Lung microvascular endothelial cell (primary cell): ENCODE results near the gene PHTF2. TPM values are rescaled to one million over a fixed set of nuclear protein-coding genes. Genes with fewer than 3 reads are reported as not detected.
"Not testable (repeated sequence)": the region's sequence is repeated elsewhere in the genome, so short reads cannot be mapped to it uniquely, and the experiment has no call there.

Source experiments
- DNase-seq, 2 donors: peaks; one replicate each; pipeline versions ENCODE4 v3.0.0 to v3.0.0-alpha.2; 2010; ENCODE audit warnings: low read depth in 2 of 2
- total RNA-seq: library from RNA; depleted of rRNA; stranded (reverse); fragments of >200 nt; gene quantifications from 2 replicates; pipeline ENCODE4 v1.2.1, GENCODE V29; 2014

Gene PHTF2
- total RNA-seq, 1 donor from 2014 or later, result 7.7 TPM

GRCh38 chr7:77873416-77874327, 75.1 kb downstream of the PHTF2 start:
- DNase-seq, result not testable (repeated sequence)

GRCh38 chr7:77877791-77878190, 79.2 kb downstream of the PHTF2 start:
- no peak for DNase-seq

GRCh38 chr7:77878500-77878899, 79.9 kb downstream of the PHTF2 start:
- DNase-seq, result no peak

- DNase-seq, result no peak
Measured at GRCh38 chr7:77879272-77879671, 80.7 kb downstream of the PHTF2 start.

- no peak for DNase-seq
Measured at GRCh38 chr7:77881871-77882270, 83.3 kb downstream of the PHTF2 start.

- DNase-seq, result no peak
Measured at GRCh38 chr7:77885155-77885554, 86.6 kb downstream of the PHTF2 start.

GRCh38 chr7:77887567-77887966, 89.0 kb downstream of the PHTF2 start:
- DNase-seq, result peak; percentile 31 to 44

- no peak for DNase-seq
Measured at GRCh38 chr7:77888998-77889397, 90.4 kb downstream of the PHTF2 start.

GRCh38 chr7:77893813-77894212, 95.2 kb downstream of the PHTF2 start:
- DNase-seq, result no peak

GRCh38 chr7:77894574-77895091, 96.1 kb downstream of the PHTF2 start:
- no peak for DNase-seq

GRCh38 chr7:77895905-77896304, 97.3 kb downstream of the PHTF2 start:
- DNase-seq, result no peak

- DNase-seq, result no peak
Measured at GRCh38 chr7:77897004-77897547, 98.5 kb downstream of the PHTF2 start.

- no peak for DNase-seq
Measured at GRCh38 chr7:77899516-77899915, 100.9 kb downstream of the PHTF2 start.

- peak in 1 of 2 donors; percentile 1 for DNase-seq
Measured at GRCh38 chr7:77903597-77903996, 105.0 kb downstream of the PHTF2 start.

GRCh38 chr7:77904252-77904651, 105.7 kb downstream of the PHTF2 start:
- DNase-seq, result no peak

- no peak for DNase-seq
Measured at GRCh38 chr7:77907281-77907680, 108.7 kb downstream of the PHTF2 start.

- no peak for DNase-seq
Measured at GRCh38 chr7:77908664-77909063, 110.1 kb downstream of the PHTF2 start.

- peak in 1 of 2 donors; percentile 11 for DNase-seq
Measured at GRCh38 chr7:77910124-77910523, 111.6 kb downstream of the PHTF2 start.

GRCh38 chr7:77912293-77912692, 113.7 kb downstream of the PHTF2 start:
- DNase-seq, result no peak

- DNase-seq, result no peak
Measured at GRCh38 chr7:77913977-77914607, 115.5 kb downstream of the PHTF2 start.

- DNase-seq, result no peak
Measured at GRCh38 chr7:77917500-77918262, 119.1 kb downstream of the PHTF2 start.

GRCh38 chr7:77918676-77919075, 120.1 kb downstream of the PHTF2 start:
- no peak for DNase-seq
